ENCODE results near the gene RCAN1. TPM values are rescaled to one million over a fixed set of nuclear protein-coding genes. Genes with fewer than 3 reads are reported as not detected.

RCAN1 gene
- total RNA-seq, 1 experiment from 2014 or later, result 9.7 TPM

DNA sequence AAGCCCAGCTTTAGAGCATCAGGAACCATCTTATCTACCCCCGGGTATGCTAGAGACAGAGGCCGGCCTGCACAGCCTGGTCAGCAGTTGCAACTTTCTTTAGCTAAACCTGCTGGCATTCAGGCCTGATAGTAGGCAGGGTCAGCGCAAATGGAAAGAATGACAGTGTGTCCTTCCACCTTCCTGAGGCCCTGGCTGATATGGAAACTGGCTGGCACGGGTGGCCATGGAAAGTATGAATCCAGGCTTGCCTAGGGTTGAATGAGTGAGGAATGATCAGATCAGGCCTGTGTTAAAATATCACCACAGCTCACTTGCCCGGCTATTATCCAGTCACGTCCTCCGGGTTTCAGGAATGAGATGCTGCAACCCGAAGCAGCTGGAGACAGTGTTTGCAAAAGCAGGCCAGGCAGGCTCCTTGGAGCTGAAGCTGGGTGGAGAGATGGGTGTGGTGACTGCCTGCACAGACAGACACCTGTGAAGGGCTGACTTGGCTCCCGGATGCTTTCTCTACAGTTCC is 34.7 kb downstream of the RCAN1 start:
- Histone ChIP-seq H3K9me2 (ENCODE audit: insufficient read depth) (no peaks in the 10 kb centered on the region), H3K36me3 (ENCODE audit: control insufficient read depth in 1 of 2, insufficient read depth in 2 of 2, low read length in 2 of 2) (no peaks in the 10 kb centered on the region), H3K4me2 (ENCODE audit: low read length) (no peak overlapping the region), H3K79me2 (ENCODE audit: insufficient read depth, low read length) (no peaks in the 10 kb centered on the region), H3K4me1 (ENCODE audit: control insufficient read depth in 1 of 2, insufficient read depth in 2 of 2, low read length in 2 of 2) (no peaks in the 10 kb centered on the region; a peak in 1 of 4 replicates), H3K27me3 (ENCODE audit: insufficient read depth, low read length) (no peaks in the 10 kb centered on the region), H3K9ac (ENCODE audit: low read length) (no peak overlapping the region), H3K27ac (ENCODE audit: low read depth, low read length) (no peak overlapping the region), H2AFZ (ENCODE audit: low read depth, low read length, poor library complexity, severe bottlenecking) (no peak overlapping the region), H3K9me3 (ENCODE audit: control insufficient read depth in 1 of 2, insufficient read depth in 1 of 2, low read depth in 1 of 2, low read length in 2 of 2) (no peaks in the 10 kb centered on the region), H3K4me3 (replicated peaks in 1 of 2; ENCODE audit: low read depth in 1 of 2, low read length in 2 of 2) (no peak overlapping the region), H4K20me1 (ENCODE audit: insufficient read depth) (no peaks in the 10 kb centered on the region)
- RAD21 ChIA-PET (ENCODE audit: low non-redundant PET in 1 of 2, low total read pairs in 2 of 2, uncharacterized antibody in 2 of 2, unreplicated experiment in 2 of 2), result no interaction called here
- TF ChIP-seq ELF1 (IDR thresholded peaks at IDR 0.05; ENCODE audit: borderline replicate concordance, low read depth) (no peak), POLR2AphosphoS5 (IDR thresholded peaks at IDR 0.05; ENCODE audit: low read depth, low read length) (no peak), EZH2phosphoT487 (IDR thresholded peaks at IDR 0.05; ENCODE audit: borderline replicate concordance) (no peak), CTCF (IDR thresholded peaks at IDR 0.05 in 2 of 3, conservative IDR thresholded peaks at IDR 0.05 in 1 of 3; ENCODE audit: borderline replicate concordance in 1 of 3, insufficient read depth in 1 of 3, low read depth in 2 of 3, low read length in 2 of 3) (no peak), EGR1 (IDR thresholded peaks at IDR 0.05; ENCODE audit: low read depth) (no peak), EZH2 (IDR thresholded peaks at IDR 0.05) (no peak), REST (IDR thresholded peaks at IDR 0.05; ENCODE audit: low read depth) (no peak), POLR2A (IDR thresholded peaks at IDR 0.05; ENCODE audit: borderline replicate concordance, extremely low read depth, insufficient read depth, insufficient read length) (no peak), FOSL1 (IDR thresholded peaks at IDR 0.05; ENCODE audit: low read depth) (0 out of 2 replicates have a peak, but pooled peaks have one; percentile 22), ZNF274 (IDR thresholded peaks at IDR 0.05; ENCODE audit: low read depth, low read length) (no peak), SP1 (IDR thresholded peaks at IDR 0.05; ENCODE audit: low read depth) (peak; percentile 25), CBX3 (IDR thresholded peaks at IDR 0.05; ENCODE audit: low read depth) (no peak), ATF3 (IDR thresholded peaks at IDR 0.05) (no peak)
- TF ChIP-seq, protein P1, sequence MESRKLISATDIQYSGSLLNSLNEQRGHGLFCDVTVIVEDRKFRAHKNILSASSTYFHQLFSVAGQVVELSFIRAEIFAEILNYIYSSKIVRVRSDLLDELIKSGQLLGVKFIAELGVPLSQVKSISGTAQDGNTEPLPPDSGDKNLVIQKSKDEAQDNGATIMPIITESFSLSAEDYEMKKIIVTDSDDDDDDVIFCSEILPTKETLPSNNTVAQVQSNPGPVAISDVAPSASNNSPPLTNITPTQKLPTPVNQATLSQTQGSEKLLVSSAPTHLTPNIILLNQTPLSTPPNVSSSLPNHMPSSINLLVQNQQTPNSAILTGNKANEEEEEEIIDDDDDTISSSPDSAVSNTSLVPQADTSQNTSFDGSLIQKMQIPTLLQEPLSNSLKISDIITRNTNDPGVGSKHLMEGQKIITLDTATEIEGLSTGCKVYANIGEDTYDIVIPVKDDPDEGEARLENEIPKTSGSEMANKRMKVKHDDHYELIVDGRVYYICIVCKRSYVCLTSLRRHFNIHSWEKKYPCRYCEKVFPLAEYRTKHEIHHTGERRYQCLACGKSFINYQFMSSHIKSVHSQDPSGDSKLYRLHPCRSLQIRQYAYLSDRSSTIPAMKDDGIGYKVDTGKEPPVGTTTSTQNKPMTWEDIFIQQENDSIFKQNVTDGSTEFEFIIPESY (IDR thresholded peaks at IDR 0.05; ENCODE audit: extremely low read depth, insufficient replicate concordance, low read length), result no peak
- intact Hi-C loops (cut with micrococcal nuclease), result no loop called here
- ATAC-seq (no peak), DNase-seq (ENCODE audit: low read depth, low spot score) (no peak)
- BruUV-seq (replicated peaks), result no TSS peak
- POLR2A ChIA-PET, result no interaction called here
- CTCF ChIA-PET, result no interaction called here
